ENCODE results near the gene RIMS4.

Gene RIMS4

GRCh38 chr20:44839481-44839880 lies 29.1 kb upstream of the RIMS4 start:
- H3K4me3 ChIP-seq (ENCODE audit: low read length) = no peak overlapping the region
- H3K27me3 ChIP-seq (ENCODE audit: low read depth, low read length) = peaks cover 69% of the 10 kb centered on the region
- H3K79me2 ChIP-seq (ENCODE audit: low read length) = no peaks in the 10 kb centered on the region
- no peak overlapping the region for H3K9ac ChIP-seq (ENCODE audit: low read length)
- H3K4me2 ChIP-seq (ENCODE audit: low read length) = no peak overlapping the region
- H3K27ac ChIP-seq (ENCODE audit: low read length) = no peak overlapping the region
- TF ChIP-seq CTCF (IDR thresholded peaks at IDR 0.05; ENCODE audit: low read depth, low read length) (no peak), EZH2phosphoT487 (IDR thresholded peaks at IDR 0.05; ENCODE audit: low read depth) (no peak)
- no peaks in the 10 kb centered on the region for H3K36me3 ChIP-seq (replicated peaks; ENCODE audit: low read depth, low read length)
- no peaks in the 10 kb centered on the region for H3K9me3 ChIP-seq (ENCODE audit: insufficient read depth, low read length)
- no peak overlapping the region for H2AFZ ChIP-seq (ENCODE audit: low read depth, low read length)
- H3K4me1 ChIP-seq (ENCODE audit: low read length) = no peaks in the 10 kb centered on the region
- no peaks in the 10 kb centered on the region; the same call in 1 of the 2 replicates for H4K20me1 ChIP-seq (ENCODE audit: insufficient read depth, low read length)

GRCh38 chr20:44838521-44838920 lies 28.2 kb upstream of the RIMS4 start:
- H3K27me3 ChIP-seq (ENCODE audit: low read depth, low read length) = peaks cover 65% of the 10 kb centered on the region
- H3K36me3 ChIP-seq (replicated peaks; ENCODE audit: low read depth, low read length) = no peaks in the 10 kb centered on the region
- TF ChIP-seq EZH2phosphoT487 (IDR thresholded peaks at IDR 0.05; ENCODE audit: low read depth) (no peak), CTCF (IDR thresholded peaks at IDR 0.05; ENCODE audit: low read depth, low read length) (no peak)
- H3K9me3 ChIP-seq (ENCODE audit: insufficient read depth, low read length) = no peaks in the 10 kb centered on the region
- H3K4me1 ChIP-seq (ENCODE audit: low read length) = no peaks in the 10 kb centered on the region
- H3K4me2 ChIP-seq (ENCODE audit: low read length) = no peak overlapping the region
- no peaks in the 10 kb centered on the region; the same call in 1 of the 2 replicates for H4K20me1 ChIP-seq (ENCODE audit: insufficient read depth, low read length)
- H3K4me3 ChIP-seq (ENCODE audit: low read length) = no peak overlapping the region
- H3K27ac ChIP-seq (ENCODE audit: low read length) = no peak overlapping the region
- no peaks in the 10 kb centered on the region for H3K79me2 ChIP-seq (ENCODE audit: low read length)
- no peak overlapping the region for H3K9ac ChIP-seq (ENCODE audit: low read length)
- H2AFZ ChIP-seq (ENCODE audit: low read depth, low read length) = no peak overlapping the region

- no peak for TF ChIP-seq CTCF (IDR thresholded peaks at IDR 0.05; ENCODE audit: low read depth, low read length)
- no peak for TF ChIP-seq EZH2phosphoT487 (IDR thresholded peaks at IDR 0.05; ENCODE audit: low read depth)
- H3K9ac ChIP-seq (ENCODE audit: low read length) = no peak overlapping the region
- H3K27ac ChIP-seq (ENCODE audit: low read length) = no peak overlapping the region
- peaks cover 64% of the 10 kb centered on the region for H3K27me3 ChIP-seq (ENCODE audit: low read depth, low read length)
- H3K4me2 ChIP-seq (ENCODE audit: low read length) = no peak overlapping the region
- no peaks in the 10 kb centered on the region for H3K36me3 ChIP-seq (replicated peaks; ENCODE audit: low read depth, low read length)
- H3K4me1 ChIP-seq (ENCODE audit: low read length) = no peaks in the 10 kb centered on the region
- H3K79me2 ChIP-seq (ENCODE audit: low read length) = no peaks in the 10 kb centered on the region
- no peaks in the 10 kb centered on the region for H3K9me3 ChIP-seq (ENCODE audit: insufficient read depth, low read length)
- no peak overlapping the region for H3K4me3 ChIP-seq (ENCODE audit: low read length)
- no peaks in the 10 kb centered on the region; the same call in 1 of the 2 replicates for H4K20me1 ChIP-seq (ENCODE audit: insufficient read depth, low read length)
- no peak overlapping the region for H2AFZ ChIP-seq (ENCODE audit: low read depth, low read length)
These were observed 27.6 kb upstream of the RIMS4 start for GRCh38 chr20:44837946-44838345.

GRCh38 chr20:44836601-44837120 lies 26.3 kb upstream of the RIMS4 start:
- H3K9me3 ChIP-seq (ENCODE audit: insufficient read depth, low read length) = no peaks in the 10 kb centered on the region
- TF ChIP-seq CTCF (IDR thresholded peaks at IDR 0.05; ENCODE audit: low read depth, low read length) = no peak
- no peak for TF ChIP-seq EZH2phosphoT487 (IDR thresholded peaks at IDR 0.05; ENCODE audit: low read depth)
- H3K4me1 ChIP-seq (ENCODE audit: low read length) = no peaks in the 10 kb centered on the region
- no peaks in the 10 kb centered on the region for H3K79me2 ChIP-seq (ENCODE audit: low read length)
- H3K27me3 ChIP-seq (ENCODE audit: low read depth, low read length) = peaks cover 67% of the 10 kb centered on the region
- no peak overlapping the region for H2AFZ ChIP-seq (ENCODE audit: low read depth, low read length)
- H4K20me1 ChIP-seq (ENCODE audit: insufficient read depth, low read length) = no peaks in the 10 kb centered on the region; the same call in 1 of the 2 replicates
- no peak overlapping the region for H3K9ac ChIP-seq (ENCODE audit: low read length)
- no peaks in the 10 kb centered on the region for H3K36me3 ChIP-seq (replicated peaks; ENCODE audit: low read depth, low read length)
- H3K4me2 ChIP-seq (ENCODE audit: low read length) = no peak overlapping the region
- no peak overlapping the region for H3K4me3 ChIP-seq (ENCODE audit: low read length)
- H3K27ac ChIP-seq (ENCODE audit: low read length) = no peak overlapping the region

Data from OCI-LY3 (cell line).